ENCODE measurements around the gene TAF3. TPM values are rescaled to one million over a fixed set of nuclear protein-coding genes. Genes with fewer than 3 reads are reported as not detected.

Gene TAF3
- total RNA-seq, 2 donors from 2014 or later: 16.5 to 19.3 TPM

DNA sequence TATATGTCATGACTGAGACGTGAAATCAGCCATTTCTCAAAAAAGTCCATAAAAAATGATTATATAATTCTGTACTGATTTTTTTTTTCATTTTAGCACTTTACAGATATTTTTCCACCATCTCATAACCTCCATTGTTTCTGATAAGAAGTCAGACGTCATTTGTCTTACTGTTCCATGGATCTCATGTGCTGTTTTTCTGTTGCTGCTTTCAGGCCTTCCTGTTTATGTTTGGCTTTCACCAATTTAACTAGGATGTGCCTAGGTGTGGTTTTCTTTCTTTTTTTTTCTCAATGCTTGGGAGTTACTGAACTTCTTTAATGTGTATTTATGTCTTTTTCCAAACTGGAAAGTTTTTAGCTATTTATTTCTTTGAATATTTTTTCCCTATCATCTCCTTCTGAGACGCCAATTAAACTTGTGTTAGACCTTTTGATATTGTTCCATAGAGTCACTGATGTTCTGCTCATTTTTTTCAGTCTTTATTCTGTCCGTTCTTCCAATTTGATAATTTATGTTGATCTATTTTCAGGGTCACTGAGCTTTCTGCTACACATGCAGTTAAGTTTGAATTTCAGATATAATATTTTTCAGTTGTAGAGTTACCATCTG is 43.3 kb downstream of the TAF3 start:
- Mint-ChIP-seq H3K9me3 (peaks cover 8 to 14% of the 10 kb centered on the region in 2 donors), H3K4me3 (no peak overlapping the region), H3K4me1 (ENCODE audit: low read depth) (peaks cover 17% of the 10 kb centered on the region), H3K27ac (no peak overlapping the region), H3K27me3 (ENCODE audit: low read depth) (no peaks in the 10 kb centered on the region), H3K36me3 (ENCODE audit: insufficient read depth in 2 of 2) (peaks cover 8 to 27% of the 10 kb centered on the region in 2 donors)
- DNase-seq (no peak), ATAC-seq (replicated peaks in 1 of 2) (no peak)

DNA sequence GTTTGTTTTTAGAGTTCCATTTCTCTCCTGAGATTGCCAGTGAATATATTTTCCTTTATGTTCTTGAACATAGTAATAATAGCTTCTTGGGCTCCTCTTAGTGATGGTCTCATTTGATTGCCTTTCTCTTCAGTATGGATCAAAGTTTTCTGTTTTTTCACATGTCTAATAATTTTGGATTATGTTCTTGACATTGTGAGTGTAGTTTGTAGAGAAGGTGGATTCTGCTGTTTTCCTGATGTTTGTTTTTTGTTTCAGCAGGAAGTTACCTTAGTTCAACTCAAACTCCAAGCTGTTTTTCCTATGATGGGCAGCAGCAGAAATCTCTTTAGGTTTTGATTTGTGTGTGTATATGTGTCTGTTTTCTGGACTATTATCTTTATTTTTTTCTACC is 43.8 kb downstream of the TAF3 start:
- H3K4me1 Mint-ChIP-seq (ENCODE audit: low read depth): peaks cover 13% of the 10 kb centered on the region
- H3K4me3 Mint-ChIP-seq: no peak overlapping the region
- no peak for DNase-seq
- peaks cover 8 to 14% of the 10 kb centered on the region in 2 donors for H3K9me3 Mint-ChIP-seq
- H3K27me3 Mint-ChIP-seq (ENCODE audit: low read depth): no peaks in the 10 kb centered on the region
- H3K36me3 Mint-ChIP-seq (ENCODE audit: insufficient read depth in 2 of 2): peaks cover 8 to 27% of the 10 kb centered on the region in 2 donors
- no peak for ATAC-seq (replicated peaks in 1 of 2)
- no peak overlapping the region for H3K27ac Mint-ChIP-seq

DNA sequence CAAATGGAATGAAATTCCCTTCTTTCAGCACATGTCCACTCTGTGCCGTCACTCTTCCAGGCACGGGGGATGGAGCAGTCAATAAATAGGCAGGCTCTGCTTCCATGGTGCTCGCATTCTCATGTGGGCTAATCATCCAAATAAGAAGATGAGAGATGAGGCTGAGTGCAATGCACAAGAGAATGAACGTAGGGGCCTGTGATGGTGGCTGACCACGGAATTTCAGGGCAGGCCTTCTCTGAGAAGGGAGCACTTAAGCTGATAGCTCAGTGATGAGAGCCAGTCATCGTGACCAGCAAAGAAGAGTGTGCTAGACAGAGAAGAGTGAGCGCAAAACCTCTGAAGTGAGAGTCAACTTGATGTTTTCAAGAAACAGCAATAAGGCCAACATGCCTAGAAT is 47.9 kb downstream of the TAF3 start:
- peaks cover 13% of the 10 kb centered on the region for H3K4me1 Mint-ChIP-seq (ENCODE audit: low read depth)
- H3K27ac Mint-ChIP-seq: no peak overlapping the region
- no peaks in the 10 kb centered on the region for H3K27me3 Mint-ChIP-seq (ENCODE audit: low read depth)
- peaks cover 6 to 10% of the 10 kb centered on the region in 2 donors for H3K9me3 Mint-ChIP-seq
- no peak overlapping the region for H3K4me3 Mint-ChIP-seq
- peaks cover 8 to 18% of the 10 kb centered on the region in 2 donors for H3K36me3 Mint-ChIP-seq (ENCODE audit: insufficient read depth in 2 of 2)
- no peak for ATAC-seq (replicated peaks in 1 of 2)
- no peak for DNase-seq

DNA sequence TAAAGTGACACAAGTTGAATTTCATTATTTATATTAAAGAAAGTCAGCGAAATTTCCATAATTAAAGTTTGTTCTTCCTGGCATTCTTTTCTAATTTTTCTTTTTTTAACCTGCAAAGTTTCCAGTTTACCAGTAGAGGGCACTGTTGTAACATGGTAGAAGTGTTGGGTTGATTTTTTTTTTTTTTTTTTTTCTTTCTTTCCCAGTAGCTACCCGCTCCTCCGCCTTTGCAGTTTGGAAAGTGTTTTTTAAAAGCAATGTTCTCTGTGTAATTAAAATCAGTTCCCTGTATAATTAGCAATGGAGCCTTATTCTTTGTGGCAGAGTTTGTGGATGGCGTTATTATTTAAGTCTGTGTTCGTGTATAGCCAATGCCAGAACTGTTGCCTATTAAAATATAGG is 53.7 kb downstream of the TAF3 start:
- Mint-ChIP-seq H3K4me3 (peak overlapping the region; percentile 80 to 93), H3K36me3 (ENCODE audit: insufficient read depth in 2 of 2) (peaks cover 0 to 4% of the 10 kb centered on the region in 2 donors), H3K27ac (no peak overlapping the region), H3K27me3 (ENCODE audit: low read depth) (no peaks in the 10 kb centered on the region), H3K9me3 (no peaks in the 10 kb centered on the region), H3K4me1 (ENCODE audit: low read depth) (peaks cover 19% of the 10 kb centered on the region)
- ATAC-seq (replicated peaks in 1 of 2): no peak
- DNase-seq: no peak

DNA sequence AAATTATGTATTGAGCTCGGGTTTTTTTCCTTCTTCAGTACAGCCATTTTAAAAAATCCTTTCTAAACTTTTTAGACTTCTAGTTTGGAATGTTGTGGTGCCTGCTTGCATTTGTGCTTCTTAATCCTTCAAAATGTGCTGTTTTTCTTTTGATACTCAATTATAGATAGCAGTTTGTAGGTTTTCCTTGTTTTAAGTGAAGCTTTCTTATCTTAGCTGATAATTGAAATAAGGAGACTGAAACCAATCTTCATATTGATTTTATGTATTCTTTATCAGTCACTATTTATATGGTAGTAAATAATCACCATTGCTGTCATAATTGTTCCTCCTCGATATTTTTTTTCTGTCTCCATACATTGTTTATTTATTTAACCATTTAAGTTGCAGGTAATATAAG is 56.6 kb downstream of the TAF3 start:
- no peak overlapping the region for H3K4me3 Mint-ChIP-seq
- ATAC-seq (replicated peaks in 1 of 2): no peak
- no peak overlapping the region for H3K27ac Mint-ChIP-seq
- no peaks in the 10 kb centered on the region for H3K9me3 Mint-ChIP-seq
- DNase-seq: no peak
- H3K4me1 Mint-ChIP-seq (ENCODE audit: low read depth): peaks cover 12% of the 10 kb centered on the region
- H3K36me3 Mint-ChIP-seq (ENCODE audit: insufficient read depth in 2 of 2): peaks cover 0 to 4% of the 10 kb centered on the region in 2 donors
- H3K27me3 Mint-ChIP-seq (ENCODE audit: low read depth): no peaks in the 10 kb centered on the region

DNA sequence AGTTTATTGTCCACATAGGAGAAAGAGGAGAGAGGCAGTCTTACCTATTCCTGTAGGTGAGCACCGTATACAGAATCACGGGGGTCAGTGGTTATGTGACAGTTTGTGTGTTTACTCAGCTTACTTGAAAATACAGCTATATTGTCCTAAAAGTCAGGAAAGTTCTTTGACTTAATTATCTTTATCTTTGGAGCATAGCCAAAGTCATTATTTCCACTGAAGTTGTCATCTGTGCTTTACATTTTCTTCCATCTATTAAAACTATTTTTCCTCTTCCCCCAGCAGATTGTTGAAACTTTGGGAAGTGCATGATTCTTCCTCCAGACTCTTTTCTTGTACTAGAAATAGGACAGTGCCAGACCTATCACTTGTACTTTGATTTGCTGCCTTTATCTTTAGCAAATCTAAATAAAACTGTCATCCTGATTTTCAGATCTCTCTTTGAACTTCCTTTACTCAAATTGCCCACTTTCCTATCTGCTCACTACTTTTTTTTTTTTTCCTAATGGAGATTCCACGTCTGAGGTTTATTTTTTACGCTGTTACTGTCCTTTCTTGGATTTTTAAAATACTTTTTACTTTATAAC is 58.3 kb downstream of the TAF3 start:
- H3K27ac Mint-ChIP-seq: no peak overlapping the region

DNA sequence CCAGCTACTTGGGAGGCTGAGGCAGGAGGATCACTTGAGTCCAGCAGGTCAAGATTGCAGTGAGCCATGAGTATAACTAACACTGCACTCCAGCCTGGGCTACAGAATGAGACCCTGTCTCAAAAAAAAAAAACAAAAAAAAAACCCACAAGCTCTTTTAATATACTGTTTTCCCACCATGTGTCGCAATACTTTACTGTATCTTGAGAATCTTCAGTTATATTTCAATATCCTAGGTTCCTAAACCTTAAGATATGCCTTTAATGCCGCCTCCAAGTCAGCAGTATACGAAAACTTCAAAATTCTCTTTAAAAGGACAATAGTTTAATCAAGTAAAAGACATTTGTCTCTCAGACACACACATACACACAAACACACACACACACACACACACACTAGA is 62.8 kb downstream of the TAF3 start:
- Mint-ChIP-seq H3K9me3 (no peaks in the 10 kb centered on the region), H3K36me3 (ENCODE audit: insufficient read depth in 2 of 2) (no peaks in the 10 kb centered on the region), H3K27me3 (ENCODE audit: low read depth) (no peaks in the 10 kb centered on the region), H3K4me3 (no peak overlapping the region), H3K27ac (no peak overlapping the region), H3K4me1 (ENCODE audit: low read depth) (peaks cover 23% of the 10 kb centered on the region)
- no peak for DNase-seq
- no peak for ATAC-seq (replicated peaks in 1 of 2)

More for the DNA sequence above, 58.3 kb downstream of the TAF3 start:
- Mint-ChIP-seq H3K36me3 (ENCODE audit: insufficient read depth in 2 of 2) (peaks cover 0 to 4% of the 10 kb centered on the region in 2 donors), H3K4me3 (no peak overlapping the region), H3K9me3 (no peaks in the 10 kb centered on the region), H3K27me3 (ENCODE audit: low read depth) (no peaks in the 10 kb centered on the region), H3K4me1 (ENCODE audit: low read depth) (peaks cover 20% of the 10 kb centered on the region)
- ATAC-seq (replicated peaks in 1 of 2): no peak
- no peak for DNase-seq

DNA sequence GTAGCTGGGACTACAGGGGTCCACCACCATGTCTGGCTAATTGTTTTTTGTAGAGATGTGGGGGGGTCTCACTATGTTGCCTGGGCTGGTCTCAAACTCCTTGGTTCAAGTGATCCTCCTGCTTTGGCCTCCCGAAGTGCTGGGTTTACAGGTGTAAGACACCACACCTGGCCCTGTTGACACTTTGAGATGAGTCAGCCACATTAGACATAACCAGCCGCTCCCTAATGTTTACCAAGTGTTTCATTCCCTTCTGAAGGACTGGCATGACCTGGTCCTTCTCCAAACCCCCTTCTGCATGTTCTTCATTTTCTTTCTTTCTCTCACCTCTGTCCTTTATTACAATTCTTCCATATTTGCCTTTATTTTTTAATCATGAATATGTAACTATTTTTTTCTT is 67.8 kb downstream of the TAF3 start:
- ATAC-seq (replicated peaks in 1 of 2): no peak
- peaks cover 37% of the 10 kb centered on the region for H3K4me1 Mint-ChIP-seq (ENCODE audit: low read depth)
- H3K9me3 Mint-ChIP-seq: no peaks in the 10 kb centered on the region
- no peaks in the 10 kb centered on the region for H3K36me3 Mint-ChIP-seq (ENCODE audit: insufficient read depth in 2 of 2)
- H3K4me3 Mint-ChIP-seq: no peak overlapping the region
- no peaks in the 10 kb centered on the region for H3K27me3 Mint-ChIP-seq (ENCODE audit: low read depth)
- no peak overlapping the region for H3K27ac Mint-ChIP-seq
- DNase-seq: no peak

DNA sequence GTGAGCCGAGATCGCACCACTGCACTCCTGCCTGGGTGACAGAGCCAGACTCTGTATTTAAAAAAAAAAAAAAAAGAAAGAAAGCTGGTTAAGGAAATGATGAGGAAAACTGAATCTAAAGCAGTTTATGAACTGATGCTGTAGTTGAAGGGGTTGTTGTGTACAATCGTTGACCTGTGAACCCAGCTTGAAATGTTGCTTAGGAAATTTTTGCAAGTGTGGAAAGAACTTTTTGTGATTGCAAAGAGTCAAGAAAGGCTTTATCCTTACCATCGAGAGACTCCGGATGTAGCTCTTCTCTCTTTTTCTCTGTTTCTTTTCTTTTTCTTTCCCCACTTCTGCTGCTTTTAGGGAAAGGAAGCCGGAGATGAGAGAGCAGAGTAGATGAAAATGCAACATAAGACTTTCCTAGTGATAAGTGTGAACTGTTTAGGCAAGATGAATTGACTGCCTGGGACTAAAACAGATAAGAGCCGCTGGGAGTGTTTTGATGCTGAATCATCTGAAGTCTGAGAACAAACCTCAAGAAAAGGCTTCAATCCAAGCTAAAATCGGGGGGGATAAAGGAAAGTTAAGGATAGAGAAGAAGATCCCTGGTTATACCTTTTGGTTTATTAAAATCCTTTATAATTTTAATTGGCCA is 69.0 kb downstream of the TAF3 start:
- Mint-ChIP-seq H3K9me3 (no peaks in the 10 kb centered on the region), H3K4me1 (ENCODE audit: low read depth) (peaks cover 29% of the 10 kb centered on the region), H3K36me3 (ENCODE audit: insufficient read depth in 2 of 2) (no peaks in the 10 kb centered on the region), H3K4me3 (no peak overlapping the region), H3K27me3 (ENCODE audit: low read depth) (no peaks in the 10 kb centered on the region), H3K27ac (no peak overlapping the region)
- DNase-seq (no peak), ATAC-seq (replicated peaks in 1 of 2) (no peak)

DNA sequence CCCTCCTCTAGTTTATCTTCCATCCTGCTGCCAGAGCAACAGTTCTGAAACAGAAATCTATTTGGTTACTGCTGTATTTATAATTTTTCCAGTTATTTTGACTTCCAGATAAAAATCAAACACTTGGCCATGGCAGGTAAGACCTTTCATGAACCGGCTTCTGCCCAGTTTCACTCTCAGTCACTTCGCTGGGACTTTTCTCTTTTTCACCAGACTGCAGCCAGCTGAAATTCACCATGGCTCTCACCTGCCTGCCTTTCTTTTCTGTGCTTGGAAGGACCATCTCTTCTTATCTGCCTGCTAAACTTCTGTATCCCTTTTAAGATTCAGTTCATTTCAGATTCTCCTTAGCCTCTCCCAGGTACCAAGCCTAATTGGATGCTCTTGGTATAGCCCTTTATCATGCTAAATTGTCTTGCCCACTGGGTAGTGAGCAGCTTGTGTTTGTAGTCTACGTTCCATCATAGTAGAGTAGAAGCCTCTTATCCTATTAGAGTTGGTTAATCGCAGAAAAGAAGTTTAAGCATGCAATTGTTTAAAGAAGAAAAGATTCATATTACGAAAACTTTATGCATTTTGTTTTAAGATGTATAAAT is 71.7 kb downstream of the TAF3 start:
- Mint-ChIP-seq H3K4me3 (peak overlapping the region in 1 of 2 donors; percentile 13), H3K4me1 (ENCODE audit: low read depth) (peaks cover 27% of the 10 kb centered on the region)

DNA sequence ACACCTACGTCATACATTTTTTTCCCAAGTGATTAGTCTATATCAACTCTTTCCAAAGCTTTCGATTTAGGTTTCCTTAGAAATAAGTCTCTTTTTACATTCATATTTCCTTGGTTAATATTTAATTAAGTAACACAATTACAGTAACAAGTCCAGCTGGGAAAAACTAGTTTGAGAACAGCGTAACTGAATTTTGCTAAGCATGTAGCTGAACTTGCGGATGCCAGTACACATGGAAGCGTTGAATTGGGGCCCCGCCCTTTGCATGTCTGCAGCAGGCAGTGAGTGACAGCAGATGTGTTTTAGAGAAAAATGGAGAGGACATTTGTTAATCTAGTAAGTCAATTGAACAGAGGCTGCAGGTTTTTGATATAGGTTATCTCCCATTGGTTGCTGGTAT is 72.5 kb downstream of the TAF3 start:
- Mint-ChIP-seq H3K9me3 (no peaks in the 10 kb centered on the region), H3K4me3 (no peak overlapping the region), H3K36me3 (ENCODE audit: insufficient read depth in 2 of 2) (no peaks in the 10 kb centered on the region), H3K27ac (no peak overlapping the region), H3K4me1 (ENCODE audit: low read depth) (peaks cover 27% of the 10 kb centered on the region), H3K27me3 (ENCODE audit: low read depth) (no peaks in the 10 kb centered on the region)
- no peak for ATAC-seq (replicated peaks in 1 of 2)
- no peak for DNase-seq

More for the DNA sequence above, 71.7 kb downstream of the TAF3 start:
- Mint-ChIP-seq H3K27me3 (ENCODE audit: low read depth) (no peaks in the 10 kb centered on the region), H3K9me3 (no peaks in the 10 kb centered on the region), H3K36me3 (ENCODE audit: insufficient read depth in 2 of 2) (no peaks in the 10 kb centered on the region), H3K27ac (peak overlapping the region; percentile 3)
- DNase-seq (no peak), ATAC-seq (replicated peaks in 1 of 2) (no peak)

DNA sequence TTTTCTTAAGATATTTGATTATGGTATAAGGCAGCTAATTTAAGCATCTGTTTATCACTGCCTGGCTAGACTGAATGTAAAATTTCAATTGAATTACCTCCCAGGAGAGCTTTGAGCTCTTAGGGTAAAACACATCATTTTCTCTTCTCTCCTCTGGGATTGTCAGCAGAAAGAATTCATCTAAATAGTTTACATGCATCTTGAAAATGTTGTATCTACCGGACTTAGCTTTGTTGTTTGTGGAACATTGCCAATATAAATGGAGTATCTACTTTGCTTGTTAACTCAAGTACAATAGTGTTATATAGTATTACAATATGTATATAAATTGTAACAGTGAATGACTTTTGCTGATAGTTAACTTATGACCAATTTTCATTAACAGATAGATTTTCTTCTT is 73.3 kb downstream of the TAF3 start:
- Mint-ChIP-seq H3K36me3 (ENCODE audit: insufficient read depth in 2 of 2) (no peaks in the 10 kb centered on the region), H3K27ac (no peak overlapping the region), H3K4me3 (no peak overlapping the region), H3K9me3 (no peaks in the 10 kb centered on the region), H3K27me3 (ENCODE audit: low read depth) (no peaks in the 10 kb centered on the region), H3K4me1 (ENCODE audit: low read depth) (peaks cover 33% of the 10 kb centered on the region)
- no peak for ATAC-seq (replicated peaks in 1 of 2)
- no peak for DNase-seq

DNA sequence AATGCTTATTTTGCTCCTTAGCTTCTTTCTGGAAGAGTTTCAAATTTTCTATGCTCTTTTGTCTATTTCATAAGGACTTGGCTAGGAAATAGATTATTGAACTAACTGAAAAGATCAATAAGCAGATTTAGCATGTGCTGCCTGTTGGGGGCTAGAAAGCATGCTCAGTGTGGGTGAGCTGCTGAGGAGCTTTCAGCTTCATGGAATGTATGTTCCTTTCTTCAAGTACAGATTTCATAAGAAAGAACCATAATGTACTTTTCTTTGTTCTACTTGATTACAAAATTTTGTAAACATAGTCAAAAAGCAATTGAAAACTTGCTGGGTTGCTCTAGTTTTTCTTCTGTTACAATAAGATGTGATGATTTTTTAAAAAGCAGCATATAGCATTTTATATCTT is 73.8 kb downstream of the TAF3 start:
- H3K9me3 Mint-ChIP-seq: no peaks in the 10 kb centered on the region
- no peak for ATAC-seq (replicated peaks in 1 of 2)
- H3K4me3 Mint-ChIP-seq: no peak overlapping the region
- H3K4me1 Mint-ChIP-seq (ENCODE audit: low read depth): peaks cover 37% of the 10 kb centered on the region
- no peak for DNase-seq
- H3K36me3 Mint-ChIP-seq (ENCODE audit: insufficient read depth in 2 of 2): no peaks in the 10 kb centered on the region
- H3K27ac Mint-ChIP-seq: no peak overlapping the region
- H3K27me3 Mint-ChIP-seq (ENCODE audit: low read depth): no peaks in the 10 kb centered on the region
